Progenitor cell of endocrine pancreas (in vitro differentiated cells): ENCODE measurements around the gene RRP12. TPM values are rescaled to one million over a fixed set of nuclear protein-coding genes. Genes with fewer than 3 reads are reported as not detected.

ENCODE experiments used
- DNase-seq: peaks from one replicate; pipeline ENCODE4 v3.0.0; 2021; ENCODE audit warnings: low spot score; ENCODE audit not compliant: unreplicated experiment
- H3K27ac Mint-ChIP-seq: 2 replicates; pipeline ENCODE4 v1.8.0; 2021; ENCODE audit warnings: mild to moderate bottlenecking, moderate library complexity, mixed read lengths
- H3K27me3 Mint-ChIP-seq: 2 replicates; pipeline ENCODE4 v1.8.0; 2021; ENCODE audit warnings: mixed read lengths
- H3K36me3 Mint-ChIP-seq: 2 replicates; pipeline ENCODE4 v1.8.0; 2022; ENCODE audit warnings: mixed read lengths; ENCODE audit not compliant: insufficient read depth
- H3K4me1 Mint-ChIP-seq: 2 replicates; pipeline ENCODE4 v1.8.0; 2021; ENCODE audit warnings: low read depth, mixed read lengths
- H3K4me3 Mint-ChIP-seq: 2 replicates; pipeline ENCODE4 v1.8.0; 2021; ENCODE audit warnings: low read depth, mild to moderate bottlenecking, moderate library complexity, mixed read lengths
- H3K9me3 Mint-ChIP-seq: 2 replicates; pipeline ENCODE4 v1.8.0; 2021; ENCODE audit warnings: low read depth, mixed read lengths
- CTCF ChIP-seq: fragments of 200-600 bp; sonication (generic); IDR thresholded peaks from one replicate; pipeline ENCODE4 v1.5.0; 2021; ENCODE audit warnings: antibody characterized with exemption, mild to moderate bottlenecking; ENCODE audit not compliant: unreplicated experiment
- total RNA-seq: library from RNA; stranded (reverse); gene quantifications from 2 replicates; pipeline ENCODE4 v1.2.1, GENCODE V29; 2021

Gene RRP12
- total RNA-seq, 1 donor from 2014 or later = 33.5 TPM

DNA sequence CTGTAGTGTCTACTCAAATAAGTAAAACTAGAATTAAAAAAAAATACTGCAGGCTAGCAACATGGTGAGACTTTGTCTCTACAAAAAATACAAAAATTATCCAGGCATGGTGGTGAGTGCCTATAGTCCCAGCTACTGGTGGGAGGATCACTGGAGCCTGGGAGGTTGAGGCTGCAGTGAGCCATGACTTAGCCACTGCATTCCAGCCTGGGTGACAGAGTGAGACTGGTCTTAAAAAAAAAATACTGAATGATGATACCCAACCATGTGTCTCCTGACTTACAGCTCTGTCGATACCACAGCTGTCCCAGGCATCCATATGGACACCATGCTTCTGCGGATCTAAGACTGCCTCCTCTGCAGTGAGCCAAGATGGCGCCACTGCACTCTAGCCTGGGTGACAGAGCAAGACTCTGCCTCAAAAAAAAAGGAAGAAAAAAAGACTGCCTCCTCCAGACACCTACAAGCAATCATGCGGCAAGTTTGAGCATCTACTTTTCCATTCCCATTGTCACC lies 90.0 kb downstream of the RRP12 start:
- no peak for TF ChIP-seq CTCF
- no peak for DNase-seq
- H3K4me3 Mint-ChIP-seq = no peak overlapping the region
- no peaks in the 10 kb centered on the region for H3K36me3 Mint-ChIP-seq
- H3K4me1 Mint-ChIP-seq = peaks cover 4% of the 10 kb centered on the region
- H3K9me3 Mint-ChIP-seq = no peaks in the 10 kb centered on the region
- peaks cover 5% of the 10 kb centered on the region for H3K27me3 Mint-ChIP-seq
- no peak overlapping the region for H3K27ac Mint-ChIP-seq

- peaks cover 5% of the 10 kb centered on the region for H3K27me3 Mint-ChIP-seq
- no peak overlapping the region for H3K4me3 Mint-ChIP-seq
- TF ChIP-seq CTCF = no peak
- no peak overlapping the region for H3K27ac Mint-ChIP-seq
- no peaks in the 10 kb centered on the region for H3K36me3 Mint-ChIP-seq
- no peaks in the 10 kb centered on the region for H3K9me3 Mint-ChIP-seq
- peaks cover 4% of the 10 kb centered on the region for H3K4me1 Mint-ChIP-seq
- DNase-seq = no peak
These were observed 93.0 kb downstream of the RRP12 start for GRCh38 chr10:97307866-97308780.

GRCh38 chr10:97307441-97307840 lies 93.7 kb downstream of the RRP12 start:
- H3K9me3 Mint-ChIP-seq = no peaks in the 10 kb centered on the region
- no peaks in the 10 kb centered on the region for H3K36me3 Mint-ChIP-seq
- H3K4me3 Mint-ChIP-seq = no peak overlapping the region
- no peak for DNase-seq
- H3K4me1 Mint-ChIP-seq = peaks cover 4% of the 10 kb centered on the region
- TF ChIP-seq CTCF = no peak
- peaks cover 5% of the 10 kb centered on the region for H3K27me3 Mint-ChIP-seq
- no peak overlapping the region for H3K27ac Mint-ChIP-seq

Other genes starting within 250 kb of the RRP12 start
- 23.8 and 25.5 TPM in 2 replicates for gene SLIT1, start 215.4 kb downstream of the RRP12 start, total RNA-seq
- 20.4 and 21.1 TPM in 2 replicates for gene ARHGAP19, start 108.7 kb downstream of the RRP12 start, total RNA-seq
- gene FRAT1, start 82.1 kb downstream of the RRP12 start, total RNA-seq = 15.7 and 16.7 TPM in 2 replicates
- gene FRAT2, start 66.6 kb downstream of the RRP12 start, total RNA-seq = 37.7 and 38.7 TPM in 2 replicates
- 130 and 137 TPM in 2 replicates for gene PGAM1, start 24.9 kb upstream of the RRP12 start, total RNA-seq
- 38.0 and 41.5 TPM in 2 replicates for gene EXOSC1, start 44.7 kb upstream of the RRP12 start, total RNA-seq
- 59.6 and 64.9 TPM in 2 replicates for gene ZDHHC16, start 44.8 kb upstream of the RRP12 start, total RNA-seq
- 80.6 and 82.1 TPM in 2 replicates for gene MMS19, start 97.1 kb upstream of the RRP12 start, total RNA-seq
- 9.0 and 9.2 TPM in 2 replicates for gene UBTD1, start 97.6 kb upstream of the RRP12 start, total RNA-seq
- not detected in 2 replicates for gene ANKRD2, start 171.4 kb upstream of the RRP12 start, total RNA-seq
- gene HOGA1, start 183.0 kb upstream of the RRP12 start, total RNA-seq = 10.5 and 11.9 TPM in 2 replicates
- gene C10orf62, start 188.4 kb upstream of the RRP12 start, total RNA-seq = 0.91 and 0.96 TPM in 2 replicates
- 21.1 and 24.3 TPM in 2 replicates for gene MORN4, start 232.2 kb upstream of the RRP12 start, total RNA-seq
- gene PI4K2A, start 239.3 kb upstream of the RRP12 start, total RNA-seq = 18.0 and 18.9 TPM in 2 replicates